Urothelium cell line (cell line): ENCODE results near the gene HRAS.

Source experiments
- DNase-seq: peaks from one replicate; pipeline ENCODE4 v3.0.0; 2011; ENCODE audit warnings: low spot score, mixed read lengths
- FAIRE-seq: peaks from 2 replicates; lab custom pipeline; 2011; peaks lifted over from hg19 to GRCh38; lab: Jason Lieb, UNC

Gene HRAS

DNA sequence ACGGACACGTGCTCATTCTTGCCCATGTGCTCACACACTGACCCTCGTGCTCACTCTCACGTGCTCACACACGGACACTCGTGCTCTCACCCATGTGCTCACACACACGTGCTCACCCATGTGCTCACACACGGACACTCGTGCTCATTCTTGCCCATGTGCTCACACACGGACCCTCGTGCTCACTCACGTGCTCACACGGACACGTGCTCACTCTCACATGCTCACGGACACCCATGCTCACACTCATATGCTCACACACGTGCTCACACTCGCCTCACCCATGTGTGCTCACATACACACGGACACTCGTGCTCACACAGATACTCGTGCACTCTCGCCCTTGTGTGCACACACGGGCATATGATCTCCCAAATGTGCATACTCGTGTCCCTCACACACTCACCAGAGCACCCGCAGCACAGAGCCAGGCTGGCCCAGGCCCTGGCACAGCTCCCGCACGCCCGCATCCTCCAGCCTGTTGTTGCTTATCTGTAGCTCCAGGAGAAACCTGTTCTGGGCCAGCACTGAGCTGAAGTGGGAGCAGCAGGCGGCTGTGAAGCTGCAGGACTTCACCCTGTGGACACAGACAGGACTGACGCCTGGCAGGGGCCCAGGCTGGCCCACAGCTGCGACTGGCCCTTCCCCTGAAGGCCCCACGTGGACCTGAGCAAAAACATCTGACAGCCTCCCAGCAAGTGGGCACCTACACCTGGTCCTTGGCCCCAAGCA lies 37.6 kb downstream of the HRAS start:
- FAIRE-seq: no peak
- no peak for DNase-seq

DNA sequence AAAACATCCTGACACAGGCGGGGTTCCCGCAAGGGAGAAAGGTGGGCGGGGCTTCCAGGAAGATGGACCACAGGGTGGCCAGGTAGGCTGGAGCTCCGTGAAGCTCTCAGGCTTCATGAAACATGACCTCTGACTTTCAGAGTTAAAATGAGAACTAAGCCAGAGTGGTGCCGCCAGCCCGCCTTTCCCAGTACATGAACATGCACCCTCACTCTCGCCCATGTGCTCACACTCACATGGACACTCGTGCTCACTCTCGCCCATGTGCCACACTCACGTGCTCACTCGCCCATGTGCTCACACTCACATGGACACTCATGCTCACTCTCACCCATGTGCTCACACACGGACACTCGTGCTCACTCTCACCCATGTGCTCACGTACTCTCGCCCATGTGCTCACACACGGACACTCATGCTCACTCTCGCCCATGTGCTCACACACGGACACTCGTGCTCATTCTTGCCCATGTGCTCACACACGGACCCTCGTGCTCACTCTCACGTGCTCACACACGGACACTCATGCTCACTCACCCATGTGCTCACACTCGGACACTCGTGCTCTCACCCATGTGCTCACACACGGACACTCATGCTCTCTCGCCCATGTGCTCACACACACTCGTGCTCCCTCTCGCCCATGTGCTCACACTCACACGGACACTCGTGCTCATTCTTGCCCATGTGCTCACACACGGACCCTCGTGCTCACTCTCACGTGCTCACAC lies 38.4 kb downstream of the HRAS start:
- no peak for DNase-seq
- FAIRE-seq: peak; percentile 75

DNA sequence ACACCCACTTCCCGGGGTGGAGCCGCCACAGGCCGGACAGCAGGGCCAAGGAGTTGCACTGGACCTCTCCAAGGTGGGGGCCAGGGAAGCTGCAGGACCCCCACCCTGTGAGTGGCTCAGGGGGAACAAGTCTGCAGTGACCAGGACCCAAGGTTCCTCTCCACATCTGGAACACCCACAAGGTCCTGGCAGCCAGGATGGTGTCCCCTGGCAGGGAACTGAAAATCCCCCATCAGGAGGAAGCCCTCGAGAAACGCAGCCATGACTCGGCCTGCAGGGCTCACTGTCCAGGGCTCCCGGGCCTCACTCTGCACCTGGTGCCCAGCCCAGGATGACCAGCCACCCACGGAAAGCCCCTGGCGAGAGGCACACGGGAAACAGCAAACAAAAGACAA lies 39.8 kb downstream of the HRAS start:
- FAIRE-seq (no peak), DNase-seq (no peak)

DNA sequence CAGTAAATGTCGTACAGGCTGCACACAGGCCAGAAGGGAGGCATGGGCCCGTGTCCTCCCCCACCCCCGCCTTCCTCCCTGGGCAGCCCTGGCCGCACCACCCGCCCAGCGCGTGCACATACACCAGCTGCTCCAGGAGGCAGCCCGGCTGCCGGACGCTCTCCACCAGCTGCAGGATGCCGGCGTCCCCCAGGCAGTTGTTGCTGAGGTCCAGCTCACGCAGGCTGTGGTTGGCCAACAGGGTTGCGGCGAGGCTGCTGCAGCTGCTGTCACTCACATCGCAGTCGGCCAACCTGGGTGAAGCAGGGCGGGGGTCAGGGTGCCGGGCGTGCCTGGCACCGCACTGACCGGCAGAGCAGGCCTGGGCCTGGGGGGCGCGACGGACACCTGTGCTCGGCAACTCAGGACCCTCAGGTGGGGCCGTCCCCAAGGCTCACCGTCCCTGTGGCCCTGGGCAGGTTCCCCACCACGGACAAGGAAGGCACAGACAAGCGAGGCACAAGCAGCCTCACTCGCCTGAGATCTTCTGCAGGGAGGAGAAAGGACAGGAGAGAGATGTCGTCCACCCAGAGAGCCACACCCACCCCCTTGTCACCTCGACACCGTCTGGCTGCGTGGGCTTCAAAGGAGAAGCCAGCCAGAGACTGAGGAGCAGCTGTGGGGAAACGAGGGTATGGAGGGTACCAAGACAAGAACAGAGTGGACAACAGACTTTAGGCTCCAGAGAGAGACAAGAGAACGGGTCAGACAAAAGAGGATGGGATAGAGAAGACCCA lies 40.4 kb downstream of the HRAS start:
- FAIRE-seq (no peak), DNase-seq (no peak)

DNA sequence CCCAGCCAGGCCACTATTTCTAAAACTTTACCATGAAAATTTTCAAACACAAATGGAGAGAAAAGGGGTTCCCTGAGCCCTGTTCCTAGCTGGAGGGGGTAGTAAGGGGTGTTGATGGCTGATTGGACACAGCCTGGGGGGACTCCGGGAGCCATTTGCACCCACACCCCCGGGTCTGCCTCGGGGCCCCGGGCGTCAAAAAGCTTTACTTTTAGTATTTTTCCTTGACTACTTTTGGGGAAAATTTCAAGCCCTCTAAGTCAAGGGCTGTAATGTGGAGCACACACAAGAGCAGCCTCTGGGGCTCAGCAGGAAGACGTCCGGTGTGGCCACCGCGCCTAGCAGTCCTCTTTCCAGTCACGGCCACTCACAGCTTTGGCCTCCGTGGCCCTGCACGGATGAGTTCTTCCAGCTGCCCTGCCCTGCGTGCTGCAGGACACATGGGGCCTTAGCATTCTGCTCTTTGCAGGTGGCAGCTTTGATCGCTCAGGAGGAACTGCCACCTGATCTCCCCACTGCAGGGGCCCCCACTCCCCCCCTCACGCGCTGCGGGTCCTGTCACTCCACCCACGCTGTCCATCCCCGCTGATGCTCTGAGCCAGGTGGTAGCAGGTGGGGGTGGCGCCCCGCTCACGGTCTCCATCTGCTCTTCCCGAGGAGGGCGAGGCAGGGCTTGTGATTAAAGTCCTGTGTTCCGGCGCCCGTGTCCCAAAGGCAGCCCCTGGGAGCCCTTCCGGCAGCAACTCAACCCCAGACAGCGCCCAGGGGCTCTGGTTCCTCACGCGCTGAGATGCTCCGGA lies 42.7 kb downstream of the HRAS start:
- no peak for DNase-seq
- FAIRE-seq: no peak

DNA sequence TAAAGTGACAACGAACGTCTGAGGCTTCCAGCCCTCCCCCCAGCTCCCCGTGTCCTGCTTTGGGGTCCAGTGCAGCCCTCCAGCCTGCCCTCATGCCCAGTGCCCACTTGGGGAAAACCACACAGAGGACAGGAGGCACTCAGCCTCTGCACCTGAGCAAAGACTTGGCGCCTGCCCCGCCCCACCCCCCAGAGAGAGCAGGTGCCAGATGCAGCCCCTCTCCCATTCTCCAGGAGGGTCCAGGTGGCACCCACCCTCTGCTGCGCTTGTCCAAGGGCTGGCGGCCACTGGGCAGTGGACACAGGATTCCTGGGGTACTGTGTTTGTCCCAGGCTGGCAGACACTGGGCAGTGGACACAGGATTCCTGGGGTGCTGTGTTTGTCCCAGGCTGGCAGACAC lies 44.0 kb downstream of the HRAS start:
- no peak for DNase-seq
- no peak for FAIRE-seq

DNA sequence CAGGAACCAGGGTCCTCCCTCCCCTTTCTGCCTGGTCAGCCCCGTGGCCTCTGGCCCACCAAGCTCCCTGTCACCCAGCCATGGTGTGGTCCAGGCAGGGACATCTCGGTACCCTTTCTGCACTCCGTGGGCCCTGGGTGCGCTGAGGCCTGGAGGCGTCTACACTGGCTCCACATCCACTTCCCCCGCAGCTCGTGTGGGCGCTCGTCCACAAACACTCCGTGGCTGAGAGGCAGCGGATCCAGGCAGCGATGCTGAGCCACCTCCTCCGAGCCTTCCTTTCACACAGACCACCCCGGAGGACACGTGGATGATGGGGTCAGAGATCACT lies 44.5 kb downstream of the HRAS start:
- FAIRE-seq: no peak
- DNase-seq: no peak

DNA sequence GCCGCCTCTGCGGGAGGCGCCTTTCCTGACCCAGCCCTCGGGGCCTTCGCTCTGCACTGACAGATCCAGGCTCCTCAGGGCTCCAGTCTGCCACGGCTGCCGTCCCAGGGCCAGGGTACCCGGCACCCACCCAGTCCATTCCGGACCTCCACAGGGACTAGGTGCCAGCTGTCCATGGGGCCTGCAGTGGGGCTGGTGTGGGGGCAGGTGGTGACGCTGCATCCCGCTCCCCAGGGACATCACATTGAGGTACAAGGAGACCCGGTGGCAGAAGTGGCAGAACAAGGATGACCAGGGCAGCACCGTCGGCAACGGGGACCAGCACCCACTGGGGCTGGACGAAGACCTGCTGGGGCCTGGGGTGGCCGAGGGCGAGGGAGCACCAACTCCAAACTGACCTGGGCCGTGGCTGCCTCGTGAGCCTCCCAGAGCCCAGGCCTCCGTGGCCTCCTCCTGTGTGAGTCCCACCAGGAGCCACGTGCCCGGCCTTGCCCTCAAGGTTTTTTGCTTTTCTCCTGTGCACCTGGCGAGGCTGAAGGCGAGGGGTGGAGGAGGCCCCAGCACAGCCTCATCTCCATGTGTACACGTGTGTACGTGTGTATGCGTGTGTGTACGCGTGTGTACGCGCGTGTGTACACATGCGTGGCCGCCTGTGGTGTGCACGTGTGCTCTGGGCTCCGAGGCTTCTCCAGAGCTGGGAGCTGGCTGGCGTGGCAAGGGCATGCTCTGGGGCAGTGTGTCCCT lies 45.0 kb downstream of the HRAS start:
- FAIRE-seq: no peak

DNA sequence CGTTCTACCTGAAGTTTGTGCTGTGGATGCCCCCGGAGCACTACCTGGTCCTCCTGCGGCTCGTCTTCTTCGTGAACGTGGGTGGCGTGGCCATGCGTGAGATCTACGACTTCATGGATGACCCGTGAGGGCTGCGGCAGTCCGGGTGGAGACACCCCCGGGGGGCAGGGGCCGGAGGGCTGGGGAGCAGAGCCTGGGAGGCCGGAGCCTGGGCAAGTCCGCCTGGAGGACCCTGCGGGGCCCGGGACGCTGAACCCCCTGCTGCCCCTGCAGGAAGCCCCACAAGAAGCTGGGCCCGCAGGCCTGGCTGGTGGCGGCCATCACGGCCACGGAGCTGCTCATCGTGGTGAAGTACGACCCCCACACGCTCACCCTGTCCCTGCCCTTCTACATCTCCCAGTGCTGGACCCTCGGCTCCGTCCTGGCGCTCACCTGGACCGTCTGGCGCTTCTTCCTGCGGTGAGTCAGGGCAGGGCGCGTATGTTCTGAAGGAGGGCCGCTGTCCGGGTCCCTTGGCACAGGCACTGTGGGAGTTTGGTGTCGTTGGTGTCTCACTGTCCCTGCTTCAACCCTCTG lies 45.7 kb downstream of the HRAS start:
- FAIRE-seq: no peak
- DNase-seq: no peak

More for the DNA sequence above, 45.0 kb downstream of the HRAS start:
- DNase-seq: no peak

DNA sequence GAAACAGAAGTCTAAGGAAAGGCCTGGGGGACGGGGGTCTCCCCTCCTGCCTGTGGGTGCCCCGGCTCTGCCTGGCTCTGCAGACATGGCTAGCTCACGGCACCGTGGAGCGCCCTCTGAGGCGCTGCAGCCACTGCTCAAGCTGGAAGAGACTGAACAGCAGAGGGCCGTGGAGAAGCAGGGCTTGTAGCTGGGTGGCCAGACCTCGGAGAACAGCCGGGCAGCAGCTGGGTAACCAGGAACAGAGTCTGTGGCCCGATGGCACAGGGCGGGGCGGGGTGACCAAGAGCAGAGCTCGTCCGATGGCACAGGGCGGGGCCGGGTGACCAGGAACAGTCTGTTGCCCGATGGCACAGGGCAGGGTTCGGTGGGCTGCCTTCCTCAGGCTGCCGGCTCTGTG lies 46.4 kb downstream of the HRAS start:
- FAIRE-seq (no peak), DNase-seq (no peak)

DNA sequence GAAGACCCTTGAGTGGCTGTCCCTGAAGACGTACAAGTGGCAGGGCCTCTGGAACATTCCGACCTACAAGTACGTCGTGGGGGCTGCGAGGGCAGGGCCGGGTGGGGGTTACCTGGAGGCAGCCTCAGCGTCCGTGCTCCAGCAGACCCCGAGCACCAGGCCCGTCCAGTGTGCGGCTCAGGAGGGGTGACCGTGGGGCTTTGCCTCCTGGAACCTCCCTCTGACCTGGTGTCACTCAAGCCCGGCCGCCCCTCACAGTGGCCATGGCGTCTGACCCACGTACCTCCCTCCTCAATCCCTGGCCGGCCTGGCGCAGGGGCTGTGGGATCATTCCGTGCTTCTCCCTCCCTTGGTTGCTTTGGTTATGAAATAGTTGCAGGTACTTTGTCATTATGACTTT lies 46.8 kb downstream of the HRAS start:
- DNase-seq (no peak), FAIRE-seq (no peak)

DNA sequence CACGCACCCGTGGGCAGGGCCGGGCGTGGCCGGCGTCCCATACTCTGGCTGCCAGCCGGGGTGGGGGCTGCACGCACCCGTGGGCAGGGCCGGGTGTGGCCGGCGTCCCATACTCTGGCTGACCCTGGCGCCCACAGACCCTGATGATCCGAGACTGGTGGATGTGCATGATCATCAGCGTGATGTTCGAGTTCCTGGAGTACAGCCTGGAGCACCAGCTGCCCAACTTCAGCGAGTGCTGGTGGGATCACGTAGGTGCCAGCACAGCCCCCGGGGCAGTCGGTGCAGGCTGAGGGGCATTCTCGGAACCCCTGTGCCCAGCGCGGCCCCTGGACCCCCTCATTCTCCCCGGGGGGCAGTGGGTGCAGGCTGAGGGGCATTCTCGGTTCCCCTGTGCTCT lies 47.3 kb downstream of the HRAS start:
- no peak for DNase-seq
- no peak for FAIRE-seq

DNA sequence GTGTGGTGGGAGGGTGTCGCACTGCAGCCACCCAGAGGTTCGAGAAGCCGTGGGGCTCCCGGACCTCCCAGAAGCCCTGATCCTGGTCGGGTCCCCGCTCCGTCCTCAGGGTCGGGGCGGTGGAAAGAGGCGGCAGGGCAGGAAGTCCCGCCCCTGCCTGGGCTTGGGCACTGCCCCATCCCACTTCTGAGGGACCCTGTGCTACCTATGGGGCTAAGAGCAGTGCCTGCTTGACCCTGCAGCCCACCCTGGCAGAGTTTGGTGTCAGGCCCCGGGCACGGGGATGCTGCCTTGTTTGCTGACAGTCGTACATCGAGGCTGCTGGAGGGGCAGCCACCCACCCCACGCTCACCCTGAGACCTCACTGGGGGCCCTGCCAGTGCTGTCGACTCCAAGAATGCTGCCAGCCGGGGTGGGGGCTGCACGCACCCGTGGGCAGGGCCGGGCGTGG lies 47.8 kb downstream of the HRAS start:
- FAIRE-seq (no peak), DNase-seq (no peak)

DNA sequence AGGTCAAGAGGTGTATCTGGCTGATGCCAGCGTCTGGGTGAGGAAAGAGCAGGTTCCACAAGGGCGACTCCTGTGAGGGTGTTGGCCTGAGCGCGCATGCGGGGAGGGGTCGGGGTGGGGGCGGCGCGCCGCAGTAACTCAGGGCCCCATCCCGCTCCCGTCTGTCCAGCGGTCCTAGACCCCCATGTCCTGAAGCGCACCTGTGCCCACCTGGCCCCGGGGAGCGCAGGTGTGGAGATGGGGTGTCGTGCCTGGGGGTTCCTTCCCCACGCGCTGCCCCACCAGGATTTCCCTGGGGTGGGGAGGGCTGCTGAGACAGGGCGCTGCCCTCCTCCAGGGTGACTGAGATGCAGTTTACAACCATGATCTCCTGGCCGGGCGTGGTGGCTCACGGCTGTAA lies 49.2 kb downstream of the HRAS start:
- no peak for DNase-seq
- no peak for FAIRE-seq

DNA sequence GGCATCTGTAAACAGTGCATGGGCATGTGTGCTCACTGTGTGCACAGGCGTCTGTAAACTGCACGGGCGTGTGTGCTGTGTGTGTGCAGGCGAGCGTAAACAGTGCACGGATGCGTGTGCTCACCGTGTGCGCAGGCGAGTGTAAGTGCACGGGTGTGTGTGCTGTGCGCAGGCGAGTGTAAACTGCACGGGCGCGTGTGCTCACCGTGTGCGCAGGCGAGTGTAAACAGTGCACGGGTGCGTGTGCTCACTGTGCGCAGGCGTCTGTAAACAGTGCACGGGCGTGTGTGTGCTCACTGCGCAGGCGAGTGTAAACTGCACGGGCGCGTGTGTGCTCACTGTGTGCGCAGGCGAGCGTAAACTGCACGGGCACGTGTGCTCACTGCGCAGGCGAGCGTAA lies 50.8 kb downstream of the HRAS start:
- DNase-seq (no peak), FAIRE-seq (no peak)
